Spleen (tissue), 11 donors: Measurements from ENCODE around the gene GIMAP6. TPM values are rescaled to one million over a fixed set of nuclear protein-coding genes. Genes with fewer than 3 reads are reported as not detected.
"Not testable (repeated sequence)": the region's sequence is repeated elsewhere in the genome, so short reads cannot be mapped to it uniquely, and the experiment has no call there.

ENCODE experiments used
- DNase-seq: peaks from one replicate; pipeline ENCODE4 v3.0.0-alpha.2; 2020
- H3K27ac ChIP-seq, 8 donors: fragments of 200-600 bp; sonication (generic) in 7 of 8; 1 replicate in 4 of 8; 2 replicates in 4 of 8; pipeline versions ENCODE4 v1.5.0 to v1.8.0; 2016 to 2021; ENCODE audit warnings: inconsistent platforms in 4 of 8, mild to moderate bottlenecking in 4 of 8, moderate library complexity in 1 of 8
- H3K27me3 ChIP-seq, 7 donors: fragments of 200-600 bp; sonication (generic) in 6 of 7; replicated peaks in 1 of 7; 1 replicate in 4 of 7; 2 replicates in 3 of 7; pipeline versions ENCODE4 v1.5.0 to v1.8.0; 2016 to 2021; ENCODE audit warnings: inconsistent platforms in 3 of 7, mild to moderate bottlenecking in 1 of 7
- H3K36me3 ChIP-seq, 6 donors: fragments of 200-600 bp; sonication (generic) in 5 of 6; 1 replicate in 4 of 6; 2 replicates in 2 of 6; pipeline versions ENCODE4 v1.5.0 to v1.8.0; 2016 to 2021; ENCODE audit warnings: inconsistent platforms in 2 of 6
- H3K4me1 ChIP-seq, 6 donors: fragments of 200-600 bp; sonication (generic) in 5 of 6; 1 replicate in 3 of 6; 2 replicates in 3 of 6; pipeline versions ENCODE4 v1.5.0 to v1.8.0; 2016 to 2021; ENCODE audit warnings: inconsistent platforms in 3 of 6
- H3K4me3 ChIP-seq, 8 donors: fragments of 200-600 bp; sonication (generic) in 7 of 8; 1 replicate in 4 of 8; 2 replicates in 4 of 8; pipeline versions ENCODE4 v1.5.0 to v1.8.0; 2016 to 2021; ENCODE audit warnings: inconsistent platforms in 4 of 8, mild to moderate bottlenecking in 4 of 8, moderate library complexity in 2 of 8
- H3K9me3 ChIP-seq, 8 donors: fragments of 200-600 bp; sonication (generic) in 7 of 8; 1 replicate in 4 of 8; 2 replicates in 4 of 8; pipeline versions ENCODE4 v1.5.0 to v1.8.0; 2016 to 2021; ENCODE audit warnings: inconsistent platforms in 4 of 8
- POLR2A ChIP-seq, 3 donors: fragments of 450-650 bp; IDR thresholded peaks; one replicate each; pipeline ENCODE4 v1.5.1; 2017; ENCODE audit warnings: antibody characterized with exemption in 3 of 3, mild to moderate bottlenecking in 1 of 3
- POLR2AphosphoS5 ChIP-seq, 3 donors: sonication (generic); formaldehyde crosslinking; IDR thresholded peaks; one replicate each; pipeline ENCODE4 v1.5.1; 2017; ENCODE audit warnings: antibody characterized with exemption in 3 of 3
- WGBS, 5 donors: extraction: QIAGEN DNeasy Blood & Tissue Kit in 3 of 5; methylation state at CpG; one replicate each; pipeline versions ENCODE4 v1.1.5 to v1.1.7; 2013 to 2018; 5-methylcytosine and 5-hydroxymethylcytosine counted together
- intact Hi-C: fragments of 100-400 bp; cut with DNase I; formaldehyde crosslinking; loops from one replicate; pipeline ENCODE4 v1.15.0; 2023; ENCODE audit warnings: low total_unique reads
- polyA plus RNA-seq, 3 donors: library from polyadenylated mRNA; stranded (reverse); fragments of 200-250 nt; gene quantifications; one replicate each; pipeline ENCODE4 v1.2.1, GENCODE V29; 2013
- total RNA-seq, 7 donors: library from RNA; depleted of rRNA in 3 of 7; stranded (reverse); fragments of >200 nt in 3 of 7; fragmentation: NEBNext Ultra II Directional in 4 of 7; extraction: Animal tissue kit (Norgen Biotek cat#: 25700) in 4 of 7; gene quantifications; one replicate each; pipeline versions ENCODE4 v1.1.0 to v1.2.1, GENCODE V29; 2016 to 2021
- TF ChIP-seq, protein P1 (sequence below), 11 experiments: fragments of 200-600 bp in 7 of 11; fragments of 450-650 bp in 4 of 11; sonication (generic) in 4 of 11; IDR thresholded peaks in 8 of 11; conservative IDR thresholded peaks in 3 of 11; 1 replicate in 7 of 11; 2 replicates in 4 of 11; pipeline versions ENCODE4 v1.4.0 to v1.8.0; 2016 to 2021; ENCODE audit warnings: antibody characterized with exemption in 11 of 11, inconsistent platforms in 4 of 11, mild to moderate bottlenecking in 1 of 11
- donor health status: healthy with polysubstance abuse.
- donor health status: DM: no; HTN: no; CAD: no; lungs with moderate emphysema.
- donor health status: DM: no; HTN: no; CAD: no.
- donor health status: Bipolar disorder and iron deficiency.
- donor health status: healthy.
- donor health status: DM: no; HTN: no; CAD: no.
- donor health status: DM: yes; HTN: yes; CAD: no.

GIMAP6 gene
- total and polyA plus RNA-seq, 10 donors: 18.2 to 181 (median 102) TPM

DNA sequence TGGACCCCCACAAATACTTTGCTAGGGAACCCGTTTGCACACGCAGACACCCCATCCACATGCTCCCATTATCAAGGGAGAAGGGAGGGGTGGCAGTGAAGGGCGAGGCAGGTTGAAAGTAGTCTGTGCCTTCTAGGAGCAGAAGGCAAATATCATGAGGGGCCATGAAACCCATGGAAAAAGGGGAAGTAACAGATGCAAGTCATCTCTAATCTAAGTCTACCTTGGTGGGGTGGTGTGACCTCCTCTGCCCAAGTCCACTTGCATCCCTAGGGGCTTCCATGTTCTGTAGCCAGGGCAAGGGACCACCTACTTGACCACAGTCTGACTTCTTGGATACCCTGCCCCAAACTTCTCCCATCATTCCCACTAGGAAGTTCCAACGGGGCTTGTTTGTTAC lies 5.5 kb downstream of the GIMAP6 start:
- 85 to 96% (median 88%) methylated on average over 4 of the region's 4 CpGs for WGBS, 5 donors
- TF ChIP-seq, protein P1, sequence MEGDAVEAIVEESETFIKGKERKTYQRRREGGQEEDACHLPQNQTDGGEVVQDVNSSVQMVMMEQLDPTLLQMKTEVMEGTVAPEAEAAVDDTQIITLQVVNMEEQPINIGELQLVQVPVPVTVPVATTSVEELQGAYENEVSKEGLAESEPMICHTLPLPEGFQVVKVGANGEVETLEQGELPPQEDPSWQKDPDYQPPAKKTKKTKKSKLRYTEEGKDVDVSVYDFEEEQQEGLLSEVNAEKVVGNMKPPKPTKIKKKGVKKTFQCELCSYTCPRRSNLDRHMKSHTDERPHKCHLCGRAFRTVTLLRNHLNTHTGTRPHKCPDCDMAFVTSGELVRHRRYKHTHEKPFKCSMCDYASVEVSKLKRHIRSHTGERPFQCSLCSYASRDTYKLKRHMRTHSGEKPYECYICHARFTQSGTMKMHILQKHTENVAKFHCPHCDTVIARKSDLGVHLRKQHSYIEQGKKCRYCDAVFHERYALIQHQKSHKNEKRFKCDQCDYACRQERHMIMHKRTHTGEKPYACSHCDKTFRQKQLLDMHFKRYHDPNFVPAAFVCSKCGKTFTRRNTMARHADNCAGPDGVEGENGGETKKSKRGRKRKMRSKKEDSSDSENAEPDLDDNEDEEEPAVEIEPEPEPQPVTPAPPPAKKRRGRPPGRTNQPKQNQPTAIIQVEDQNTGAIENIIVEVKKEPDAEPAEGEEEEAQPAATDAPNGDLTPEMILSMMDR (IDR thresholded peaks at IDR 0.05 in 8 of 11, conservative IDR thresholded peaks at IDR 0.05 in 3 of 11): no peak
- TF ChIP-seq POLR2A (IDR thresholded peaks at IDR 0.05) (no peak), POLR2AphosphoS5 (IDR thresholded peaks at IDR 0.05) (no peak)
- intact Hi-C loops: no loop called here
- Histone ChIP-seq H3K36me3 (peaks cover 0 to 48% (median 26%) of the 10 kb centered on the region in 6 donors), H3K4me3 (peak overlapping the region in 1 of 8 donors; percentile 79), H3K4me1 (peaks cover 0 to 62% (median 47%) of the 10 kb centered on the region in 6 donors), H3K27me3 (no peaks in the 10 kb centered on the region), H3K27ac (peak overlapping the region in 5 of 8 donors; percentile 51 to 91 (median 83)), H3K9me3 (peaks cover 0 to 8% (median 0%) of the 10 kb centered on the region in 8 donors)
- DNase-seq: no peak

DNA sequence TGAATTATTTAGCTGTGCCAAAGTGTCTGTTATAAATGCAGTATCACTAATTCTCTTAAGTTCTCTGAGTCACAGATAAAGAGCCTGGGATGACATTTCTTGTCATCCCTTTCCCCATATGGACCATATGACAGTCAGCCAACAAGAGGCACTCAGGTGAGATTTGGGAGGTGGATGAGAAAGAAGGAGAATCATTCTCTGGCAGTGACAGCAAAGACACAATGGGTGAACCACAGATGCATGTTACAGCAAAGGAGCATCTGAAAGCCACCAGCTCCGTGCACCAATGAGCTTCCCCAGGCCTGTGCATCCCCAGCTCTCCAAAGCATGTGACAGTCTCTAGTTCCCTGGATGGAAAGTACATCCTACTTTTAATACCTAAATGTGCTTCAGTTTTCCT lies 10.8 kb downstream of the GIMAP6 start:
- intact Hi-C loops: no loop called here
- peak overlapping the region in 1 of 8 donors; percentile 12 for H3K27ac ChIP-seq
- no peak for DNase-seq
- peaks cover 0 to 8% (median 0%) of the 10 kb centered on the region in 6 donors for H3K36me3 ChIP-seq
- H3K27me3 ChIP-seq: no peaks in the 10 kb centered on the region
- 63 to 88% (median 77%) methylated on average over 1 of the region's 1 CpG for WGBS, 5 donors
- peaks cover 0 to 14% (median 2%) of the 10 kb centered on the region in 6 donors for H3K4me1 ChIP-seq
- peaks cover 0 to 4% (median 0%) of the 10 kb centered on the region in 8 donors for H3K9me3 ChIP-seq
- H3K4me3 ChIP-seq: no peak overlapping the region
- TF ChIP-seq, protein P1 (IDR thresholded peaks at IDR 0.05 in 8 of 11, conservative IDR thresholded peaks at IDR 0.05 in 3 of 11): no peak
- no peak for TF ChIP-seq POLR2AphosphoS5 (IDR thresholded peaks at IDR 0.05)
- TF ChIP-seq POLR2A (IDR thresholded peaks at IDR 0.05): no peak

DNA sequence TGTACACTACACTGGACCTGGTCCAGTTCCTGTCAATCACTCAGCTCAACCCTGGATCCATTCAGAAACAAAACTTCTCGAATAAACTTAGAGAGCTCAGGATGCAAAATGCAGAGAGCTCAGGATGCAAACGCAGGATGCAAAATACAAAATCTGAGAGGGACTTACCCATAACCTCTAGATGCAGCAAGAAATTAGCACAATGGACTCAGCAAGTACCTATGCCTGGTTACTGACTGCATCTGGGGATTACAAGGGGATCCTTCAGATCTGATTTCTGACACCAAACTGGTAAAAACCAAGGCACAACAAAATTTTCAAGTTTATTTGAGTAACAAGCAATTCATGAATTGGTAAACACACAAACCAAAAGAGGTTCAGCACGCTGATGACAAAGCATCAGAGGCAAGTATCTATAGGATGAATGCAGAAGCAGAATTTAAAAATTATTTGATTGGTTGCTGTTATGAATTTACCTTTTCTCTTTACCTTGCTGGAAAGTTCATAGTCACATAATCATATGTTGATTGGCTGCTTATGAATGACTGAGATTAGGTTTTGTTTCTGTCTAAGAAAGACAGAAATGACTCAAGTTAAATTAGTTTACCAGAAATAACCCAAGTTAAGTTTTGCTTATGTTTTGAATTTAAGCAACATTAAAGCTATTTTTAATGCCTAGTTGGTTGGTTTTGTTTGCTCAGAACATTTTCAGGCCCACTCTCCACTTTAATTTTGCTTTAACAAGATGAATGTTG lies 11.4 kb downstream of the GIMAP6 start:
- H3K27ac ChIP-seq: peak overlapping the region in 2 of 8 donors; percentile 4 to 12
- WGBS, 5 donors: 78 to 81% (median 80%) methylated on average over 3 of the region's 3 CpGs
- TF ChIP-seq POLR2AphosphoS5 (IDR thresholded peaks at IDR 0.05) (no peak), POLR2A (IDR thresholded peaks at IDR 0.05) (no peak)
- TF ChIP-seq, protein P1 (IDR thresholded peaks at IDR 0.05 in 8 of 11, conservative IDR thresholded peaks at IDR 0.05 in 3 of 11): no peak

DNA sequence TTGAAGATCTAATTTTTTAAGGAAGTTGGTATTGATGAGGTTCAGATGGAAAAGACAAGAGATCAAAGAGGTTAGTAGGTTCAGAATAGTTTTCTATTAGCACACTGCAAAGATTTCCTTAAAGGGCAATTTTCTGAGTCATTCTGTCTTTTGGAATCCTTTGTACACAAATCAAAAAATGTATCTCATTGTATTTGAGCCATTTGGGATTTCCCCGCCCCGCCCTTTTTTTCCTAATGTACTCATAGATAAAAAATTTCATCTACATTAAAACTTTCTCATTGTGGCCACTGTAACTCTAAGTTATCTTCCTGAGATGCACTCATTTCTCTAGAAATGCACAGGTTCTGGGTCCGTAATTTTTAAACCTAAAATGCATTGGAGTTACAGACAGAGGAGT lies 12.1 kb downstream of the GIMAP6 start:
- no peak overlapping the region for H3K4me3 ChIP-seq
- intact Hi-C loops: no loop called here
- WGBS, 5 donors: 83 to 95% (median 91%) methylated on average over 3 of the region's 3 CpGs
- peak overlapping the region in 1 of 8 donors; percentile 4 for H3K27ac ChIP-seq
- H3K27me3 ChIP-seq: no peaks in the 10 kb centered on the region
- H3K4me1 ChIP-seq: peaks cover 0 to 5% (median 0%) of the 10 kb centered on the region in 6 donors
- H3K9me3 ChIP-seq: peaks cover 0 to 4% (median 0%) of the 10 kb centered on the region in 8 donors
- TF ChIP-seq, protein P1 (IDR thresholded peaks at IDR 0.05 in 8 of 11, conservative IDR thresholded peaks at IDR 0.05 in 3 of 11): no peak
- no peak for TF ChIP-seq POLR2AphosphoS5 (IDR thresholded peaks at IDR 0.05)
- no peak for DNase-seq
- H3K36me3 ChIP-seq: no peaks in the 10 kb centered on the region

More for the DNA sequence above, 11.4 kb downstream of the GIMAP6 start:
- H3K36me3 ChIP-seq: peaks cover 0 to 2% (median 0%) of the 10 kb centered on the region in 6 donors
- peaks cover 0 to 8% (median 0%) of the 10 kb centered on the region in 6 donors for H3K4me1 ChIP-seq
- H3K4me3 ChIP-seq: no peak overlapping the region
- intact Hi-C loops: no loop called here
- no peaks in the 10 kb centered on the region for H3K27me3 ChIP-seq
- DNase-seq: no peak
- peaks cover 0 to 4% (median 0%) of the 10 kb centered on the region in 8 donors for H3K9me3 ChIP-seq

DNA sequence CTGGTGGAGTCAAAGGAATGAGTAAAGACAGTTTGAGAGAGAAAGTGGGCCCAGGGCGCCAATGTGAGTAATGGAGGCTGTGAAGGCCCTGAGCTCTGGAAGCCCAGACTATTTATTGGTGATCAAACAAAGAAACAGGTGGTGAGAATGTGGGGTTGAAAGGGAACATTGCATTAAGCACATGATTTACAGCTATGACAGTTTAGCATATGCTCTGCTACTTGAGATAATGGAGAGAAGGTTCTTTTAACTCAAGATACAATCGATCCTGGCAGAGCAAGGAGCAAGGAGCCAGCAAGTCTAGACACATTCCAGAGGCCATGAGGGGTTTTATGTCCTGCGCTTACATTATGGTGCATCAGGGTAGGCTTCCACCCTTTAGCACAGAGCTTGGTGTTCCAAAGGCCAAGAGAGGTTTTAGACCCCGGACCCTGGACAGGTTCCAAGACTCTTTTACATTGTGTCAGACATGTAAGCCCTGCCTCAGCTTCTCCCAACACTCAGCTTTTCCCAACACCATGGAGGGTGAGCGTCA lies 16.9 kb downstream of the GIMAP6 start:
- H3K27ac ChIP-seq, intact Hi-C loops: not testable (repeated sequence)
- 76 to 84% (median 82%) methylated on average over 5 of the region's 5 CpGs for WGBS, 5 donors

DNA sequence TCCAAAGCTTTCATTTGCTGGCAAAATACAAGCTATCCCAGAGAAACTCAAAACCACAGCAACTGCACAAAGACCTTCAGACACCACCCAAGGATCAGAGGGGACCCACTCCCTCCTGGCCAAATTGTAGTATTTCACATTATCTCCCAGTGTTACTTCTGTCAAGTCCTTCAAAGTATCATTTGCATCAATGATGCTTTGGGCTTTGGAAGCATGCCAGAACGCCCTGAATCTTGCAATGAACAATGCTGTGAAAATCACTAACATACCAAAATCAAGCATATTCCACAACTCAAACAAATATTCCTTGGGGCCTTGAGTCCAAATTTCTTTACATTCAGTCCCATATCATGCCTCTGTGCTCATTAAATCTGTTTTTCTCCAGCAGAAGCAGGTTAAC lies 17.8 kb downstream of the GIMAP6 start:
- H3K4me1 ChIP-seq, H3K4me3 ChIP-seq, H3K27ac ChIP-seq, intact Hi-C loops, H3K36me3 ChIP-seq, DNase-seq, H3K9me3 ChIP-seq, H3K27me3 ChIP-seq: not testable (repeated sequence)
- 78 to 93% (median 86%) methylated on average over 1 of the region's 1 CpG for WGBS, 5 donors

More for the DNA sequence above, 16.9 kb downstream of the GIMAP6 start:
- not testable (repeated sequence) for H3K4me3 ChIP-seq, H3K4me1 ChIP-seq, H3K36me3 ChIP-seq, H3K9me3 ChIP-seq, DNase-seq, H3K27me3 ChIP-seq
